CMK (cell line): ENCODE results near the gene DMGDH.

ENCODE experiments used
- DNase-seq: peaks from one replicate; pipeline ENCODE4 v3.0.0-alpha.2; 2010; ENCODE audit warnings: low read depth

The DMGDH gene

GRCh38 chr5:78974011-78974410 lies 95.5 kb downstream of the DMGDH start:
- no peak for DNase-seq

- DNase-seq, result no peak
These were observed 96.6 kb downstream of the DMGDH start for GRCh38 chr5:78972654-78973428.

GRCh38 chr5:78971998-78972397 lies 97.5 kb downstream of the DMGDH start:
- DNase-seq, result no peak

- no peak for DNase-seq
These were observed 100.7 kb downstream of the DMGDH start for GRCh38 chr5:78968781-78969180.

GRCh38 chr5:78964889-78965288 lies 104.6 kb downstream of the DMGDH start:
- DNase-seq, result no peak

GRCh38 chr5:78961743-78962142 lies 107.7 kb downstream of the DMGDH start:
- no peak for DNase-seq

GRCh38 chr5:78959767-78960166 lies 109.7 kb downstream of the DMGDH start:
- no peak for DNase-seq

- no peak for DNase-seq
These were observed 110.6 kb downstream of the DMGDH start for GRCh38 chr5:78958672-78959445.

GRCh38 chr5:78956901-78957300 lies 112.6 kb downstream of the DMGDH start:
- no peak for DNase-seq

GRCh38 chr5:78953092-78953800 lies 116.2 kb downstream of the DMGDH start:
- no peak for DNase-seq
